ENCODE results near the gene NR1D1.
"Not testable (repeated sequence)": the region's sequence is repeated elsewhere in the genome, so short reads cannot be mapped to it uniquely, and the experiment has no call there.

NR1D1 gene

GRCh38 chr17:40100419-40100668, at the start of gene NR1D1:
TSS of gene NR1D1 (minus strand) at chr17:40100589. CDS start at chr17:40100094, 495 bp downstream.
- DNase-seq (ENCODE audit: low read depth in 2 of 2) = no peak

GRCh38 chr17:40148527-40148926, 48.1 kb upstream of the NR1D1 start:
- DNase-seq (ENCODE audit: low read depth in 2 of 2) = no peak

GRCh38 chr17:40145476-40145875, 45.1 kb upstream of the NR1D1 start:
- no peak for DNase-seq (ENCODE audit: low read depth in 2 of 2)

GRCh38 chr17:40143166-40143565, 42.8 kb upstream of the NR1D1 start:
- DNase-seq (ENCODE audit: low read depth in 2 of 2) = not testable (repeated sequence)

- no peak for DNase-seq (ENCODE audit: low read depth in 2 of 2)
Measured at GRCh38 chr17:40139566-40140058, 39.2 kb upstream of the NR1D1 start.

- DNase-seq (ENCODE audit: low read depth in 2 of 2) = no peak
Measured at GRCh38 chr17:40135817-40136216, 35.4 kb upstream of the NR1D1 start.

- DNase-seq (ENCODE audit: low read depth in 2 of 2) = no peak
Measured at GRCh38 chr17:40134184-40134583, 33.8 kb upstream of the NR1D1 start.

- no peak for DNase-seq (ENCODE audit: low read depth in 2 of 2)
Measured at GRCh38 chr17:40130352-40131042, 30.1 kb upstream of the NR1D1 start.

GRCh38 chr17:40129498-40129897, 29.1 kb upstream of the NR1D1 start:
- DNase-seq (ENCODE audit: low read depth in 2 of 2) = no peak

GRCh38 chr17:40124279-40125141, 24.1 kb upstream of the NR1D1 start:
- no peak for DNase-seq (ENCODE audit: low read depth in 2 of 2)

- DNase-seq (ENCODE audit: low read depth in 2 of 2) = no peak
Measured at GRCh38 chr17:40123811-40124114, 23.4 kb upstream of the NR1D1 start.

GRCh38 chr17:40122999-40123810, 22.8 kb upstream of the NR1D1 start:
- peak in 1 of 2 donors; percentile 38 for DNase-seq (ENCODE audit: low read depth in 2 of 2)

GRCh38 chr17:40122136-40122998, 22.0 kb upstream of the NR1D1 start:
- DNase-seq (ENCODE audit: low read depth in 2 of 2) = peak in 1 of 2 donors; percentile 42

GRCh38 chr17:40121181-40122135, 21.1 kb upstream of the NR1D1 start, which contains the start of gene MSL1:
TSS of gene MSL1 (plus strand) at chr17:40121971. CDS start at chr17:40122613, 642 bp downstream.
- DNase-seq (ENCODE audit: low read depth in 2 of 2) = peak; percentile 74 to 84

- no peak for DNase-seq (ENCODE audit: low read depth in 2 of 2)
Measured at GRCh38 chr17:40115101-40115436, 14.7 kb upstream of the NR1D1 start.

- DNase-seq (ENCODE audit: low read depth in 2 of 2) = no peak
Measured at GRCh38 chr17:40113907-40114245, 13.5 kb upstream of the NR1D1 start.

GRCh38 chr17:40113110-40113906, 12.9 kb upstream of the NR1D1 start:
- peak; percentile 80 to 90 for DNase-seq (ENCODE audit: low read depth in 2 of 2)

GRCh38 chr17:40112718-40113109, 12.3 kb upstream of the NR1D1 start:
- no peak for DNase-seq (ENCODE audit: low read depth in 2 of 2)

GRCh38 chr17:40112191-40112711, 11.9 kb upstream of the NR1D1 start:
- DNase-seq (ENCODE audit: low read depth in 2 of 2) = no peak
